Measurements from ENCODE around the gene UCK2. TPM values are rescaled to one million over a fixed set of nuclear protein-coding genes. Genes with fewer than 3 reads are reported as not detected.

UCK2 gene
- total RNA-seq, 1 experiment from 2014 or later, result 88.4 TPM

DNA sequence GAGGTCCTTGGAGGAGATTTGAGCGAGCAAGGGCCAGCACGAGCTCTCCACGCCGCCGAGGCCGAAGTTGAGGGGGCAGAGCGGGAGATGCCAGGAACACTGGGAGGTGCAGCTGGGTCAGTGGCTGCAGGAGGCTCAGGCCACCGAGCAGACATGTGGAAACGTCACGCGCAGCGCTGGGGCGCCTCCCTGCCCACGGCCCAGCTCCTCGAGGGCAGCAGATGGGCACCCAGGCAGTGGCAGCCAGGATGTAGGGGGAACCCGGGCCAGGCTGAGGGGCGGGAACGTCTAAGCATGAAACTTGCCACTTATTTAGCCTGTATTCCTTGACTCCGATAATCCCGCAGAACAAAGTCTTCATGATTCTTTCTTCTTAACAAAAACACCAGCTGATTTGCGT, 114.1 kb downstream of the UCK2 start:
- Histone ChIP-seq H3K9me2 (ENCODE audit: insufficient read depth) (no peaks in the 10 kb centered on the region), H3K36me3 (ENCODE audit: control insufficient read depth in 1 of 2, insufficient read depth in 2 of 2, low read length in 2 of 2) (no peaks in the 10 kb centered on the region), H3K27me3 (ENCODE audit: insufficient read depth, low read length) (peaks cover 40% of the 10 kb centered on the region), H3K9me3 (ENCODE audit: control insufficient read depth in 1 of 2, insufficient read depth in 1 of 2, low read depth in 1 of 2, low read length in 2 of 2) (no peaks in the 10 kb centered on the region), H2AFZ (ENCODE audit: low read depth, low read length, poor library complexity, severe bottlenecking) (no peak overlapping the region), H3K4me2 (ENCODE audit: low read length) (no peak overlapping the region), H4K20me1 (ENCODE audit: insufficient read depth) (no peaks in the 10 kb centered on the region), H3K4me1 (ENCODE audit: control insufficient read depth in 1 of 2, insufficient read depth in 2 of 2, low read length in 2 of 2) (no peaks in the 10 kb centered on the region), H3K79me2 (ENCODE audit: insufficient read depth, low read length) (no peaks in the 10 kb centered on the region), H3K4me3 (replicated peaks in 1 of 2; ENCODE audit: low read depth in 1 of 2, low read length in 2 of 2) (no peak overlapping the region), H3K9ac (ENCODE audit: low read length) (no peak overlapping the region), H3K27ac (ENCODE audit: low read depth, low read length) (no peak overlapping the region)
- intact Hi-C loops (cut with micrococcal nuclease), result no loop called here
- DNase-seq (ENCODE audit: low read depth, low spot score), result no peak
- CTCF ChIA-PET, result no interaction called here
- BruUV-seq (replicated peaks), result no TSS peak
- no peak for TF ChIP-seq JUND (IDR thresholded peaks at IDR 0.05)
- no peak for TF ChIP-seq ZFX (IDR thresholded peaks at IDR 0.05)
- TF ChIP-seq SP1 (IDR thresholded peaks at IDR 0.05; ENCODE audit: low read depth), result no peak
- no peak for TF ChIP-seq EGR1 (IDR thresholded peaks at IDR 0.05; ENCODE audit: low read depth)
- no peak for TF ChIP-seq CBX3 (IDR thresholded peaks at IDR 0.05; ENCODE audit: low read depth)
- TF ChIP-seq POLR2AphosphoS5 (IDR thresholded peaks at IDR 0.05; ENCODE audit: low read depth, low read length), result no peak
- TF ChIP-seq, protein P1, sequence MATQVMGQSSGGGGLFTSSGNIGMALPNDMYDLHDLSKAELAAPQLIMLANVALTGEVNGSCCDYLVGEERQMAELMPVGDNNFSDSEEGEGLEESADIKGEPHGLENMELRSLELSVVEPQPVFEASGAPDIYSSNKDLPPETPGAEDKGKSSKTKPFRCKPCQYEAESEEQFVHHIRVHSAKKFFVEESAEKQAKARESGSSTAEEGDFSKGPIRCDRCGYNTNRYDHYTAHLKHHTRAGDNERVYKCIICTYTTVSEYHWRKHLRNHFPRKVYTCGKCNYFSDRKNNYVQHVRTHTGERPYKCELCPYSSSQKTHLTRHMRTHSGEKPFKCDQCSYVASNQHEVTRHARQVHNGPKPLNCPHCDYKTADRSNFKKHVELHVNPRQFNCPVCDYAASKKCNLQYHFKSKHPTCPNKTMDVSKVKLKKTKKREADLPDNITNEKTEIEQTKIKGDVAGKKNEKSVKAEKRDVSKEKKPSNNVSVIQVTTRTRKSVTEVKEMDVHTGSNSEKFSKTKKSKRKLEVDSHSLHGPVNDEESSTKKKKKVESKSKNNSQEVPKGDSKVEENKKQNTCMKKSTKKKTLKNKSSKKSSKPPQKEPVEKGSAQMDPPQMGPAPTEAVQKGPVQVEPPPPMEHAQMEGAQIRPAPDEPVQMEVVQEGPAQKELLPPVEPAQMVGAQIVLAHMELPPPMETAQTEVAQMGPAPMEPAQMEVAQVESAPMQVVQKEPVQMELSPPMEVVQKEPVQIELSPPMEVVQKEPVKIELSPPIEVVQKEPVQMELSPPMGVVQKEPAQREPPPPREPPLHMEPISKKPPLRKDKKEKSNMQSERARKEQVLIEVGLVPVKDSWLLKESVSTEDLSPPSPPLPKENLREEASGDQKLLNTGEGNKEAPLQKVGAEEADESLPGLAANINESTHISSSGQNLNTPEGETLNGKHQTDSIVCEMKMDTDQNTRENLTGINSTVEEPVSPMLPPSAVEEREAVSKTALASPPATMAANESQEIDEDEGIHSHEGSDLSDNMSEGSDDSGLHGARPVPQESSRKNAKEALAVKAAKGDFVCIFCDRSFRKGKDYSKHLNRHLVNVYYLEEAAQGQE (IDR thresholded peaks at IDR 0.05; ENCODE audit: low read depth), result no peak
- no peak for TF ChIP-seq YY1 (IDR thresholded peaks at IDR 0.05; ENCODE audit: extremely low read depth, insufficient replicate concordance, low read depth, low read length)
- no peak for TF ChIP-seq POLR2A (IDR thresholded peaks at IDR 0.05; ENCODE audit: borderline replicate concordance, extremely low read depth, insufficient read depth, insufficient read length)
- TF ChIP-seq, protein P2, sequence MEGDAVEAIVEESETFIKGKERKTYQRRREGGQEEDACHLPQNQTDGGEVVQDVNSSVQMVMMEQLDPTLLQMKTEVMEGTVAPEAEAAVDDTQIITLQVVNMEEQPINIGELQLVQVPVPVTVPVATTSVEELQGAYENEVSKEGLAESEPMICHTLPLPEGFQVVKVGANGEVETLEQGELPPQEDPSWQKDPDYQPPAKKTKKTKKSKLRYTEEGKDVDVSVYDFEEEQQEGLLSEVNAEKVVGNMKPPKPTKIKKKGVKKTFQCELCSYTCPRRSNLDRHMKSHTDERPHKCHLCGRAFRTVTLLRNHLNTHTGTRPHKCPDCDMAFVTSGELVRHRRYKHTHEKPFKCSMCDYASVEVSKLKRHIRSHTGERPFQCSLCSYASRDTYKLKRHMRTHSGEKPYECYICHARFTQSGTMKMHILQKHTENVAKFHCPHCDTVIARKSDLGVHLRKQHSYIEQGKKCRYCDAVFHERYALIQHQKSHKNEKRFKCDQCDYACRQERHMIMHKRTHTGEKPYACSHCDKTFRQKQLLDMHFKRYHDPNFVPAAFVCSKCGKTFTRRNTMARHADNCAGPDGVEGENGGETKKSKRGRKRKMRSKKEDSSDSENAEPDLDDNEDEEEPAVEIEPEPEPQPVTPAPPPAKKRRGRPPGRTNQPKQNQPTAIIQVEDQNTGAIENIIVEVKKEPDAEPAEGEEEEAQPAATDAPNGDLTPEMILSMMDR (IDR thresholded peaks at IDR 0.05 in 2 of 3, conservative IDR thresholded peaks at IDR 0.05 in 1 of 3; ENCODE audit: borderline replicate concordance in 1 of 3, insufficient read depth in 1 of 3, low read depth in 2 of 3, low read length in 2 of 3), result no peak
- TF ChIP-seq, protein P3, sequence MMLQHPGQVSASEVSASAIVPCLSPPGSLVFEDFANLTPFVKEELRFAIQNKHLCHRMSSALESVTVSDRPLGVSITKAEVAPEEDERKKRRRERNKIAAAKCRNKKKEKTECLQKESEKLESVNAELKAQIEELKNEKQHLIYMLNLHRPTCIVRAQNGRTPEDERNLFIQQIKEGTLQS (IDR thresholded peaks at IDR 0.05), result no peak
- TF ChIP-seq CEBPB (IDR thresholded peaks at IDR 0.05; ENCODE audit: low read depth), result no peak
- no peak for TF ChIP-seq ZNF274 (IDR thresholded peaks at IDR 0.05; ENCODE audit: low read depth, low read length)
- POLR2A ChIA-PET, result no interaction called here
- no peak for ATAC-seq
- RAD21 ChIA-PET (ENCODE audit: low non-redundant PET in 1 of 2, low total read pairs in 2 of 2, uncharacterized antibody in 2 of 2, unreplicated experiment in 2 of 2), result no interaction called here

All from HCT116 (cell line).